GM12878 (cell line): ENCODE data around the gene DDX54. TPM values are rescaled to one million over a fixed set of nuclear protein-coding genes. Genes with fewer than 3 reads are reported as not detected.

ENCODE experiments used
- ATAC-seq: fragments of 200-7000 bp; cut with Tn5 transposase; 3 replicates; pipeline ENCODE4 v1.9.1; 2020; ENCODE audit warnings: mild to moderate bottlenecking, moderate library complexity
- BruUV-seq: library from RNA; stranded (reverse); fragments of 400-500 nt; replicated peaks from 2 replicates; lab custom pipeline; 2021; lab: Mats Ljungman, UMichigan
- CTCF ChIA-PET: fragments of 300-600 bp; sonication (Branson Sonifier 250); formaldehyde crosslinking; extraction: SDS; loops from one replicate; lab custom pipeline; 2021; ENCODE audit warnings: inconsistent platforms; lab: Yijun Ruan, JAX
- POLR2A ChIA-PET: fragments of 350-600 bp; formaldehyde crosslinking; extraction: SDS; loops from one replicate; lab custom pipeline; 2021; ENCODE audit warnings: inconsistent platforms; lab: Charles Lee
- RAD21 ChIA-PET: fragments of 300-600 bp; sonication (Branson Sonifier 250); formaldehyde crosslinking; loops from one replicate; lab custom pipeline; 2023; ENCODE audit warnings: antibody characterized with exemption; ENCODE audit not compliant: unreplicated experiment; lab: Charles Lee
- SMC1A ChIA-PET: fragments of 300-600 bp; sonication (Branson Sonifier 250); formaldehyde crosslinking; loops from one replicate; lab custom pipeline; 2023; ENCODE audit not compliant: unreplicated experiment, uncharacterized antibody; lab: Charles Lee
- DNase-seq: peaks from one replicate; pipeline ENCODE4 v3.0.0-alpha.2; 2011; ENCODE audit warnings: low read depth, low spot score
- FAIRE-seq: peaks from 3 replicates; lab custom pipeline; 2011; peaks lifted over from hg19 to GRCh38; lab: Jason Lieb, UNC
- H2AFZ ChIP-seq: 2 replicates; pipeline ENCODE4 v1.6.0; 2011; ENCODE audit warnings: low read depth, low read length, control low read depth; ENCODE audit not compliant: control insufficient read depth
- H3K27ac ChIP-seq: 2 replicates; pipeline ENCODE4 v1.5.1; 2011; ENCODE audit warnings: control low read depth; ENCODE audit not compliant: control insufficient read depth, insufficient read depth
- H3K27me3 ChIP-seq, 2 experiments: replicated peaks in 1 of 2; 2 replicates each; pipeline versions ENCODE4 v1.6.0 to v1.6.1; 2011; ENCODE audit warnings: low read length in 1 of 2; ENCODE audit not compliant: control insufficient read depth in 2 of 2, insufficient read depth in 2 of 2
- H3K36me3 ChIP-seq, 2 experiments: 2 replicates each; pipeline ENCODE4 v1.5.1; 2011; ENCODE audit warnings: low read length in 1 of 2; ENCODE audit not compliant: control insufficient read depth in 2 of 2, insufficient read depth in 2 of 2
- H3K4me1 ChIP-seq: 2 replicates; pipeline ENCODE4 v1.6.1; 2011; ENCODE audit warnings: mild to moderate bottlenecking, low read length, moderate library complexity, mixed read lengths; ENCODE audit not compliant: control insufficient read depth, insufficient read depth
- H3K4me2 ChIP-seq: 2 replicates; pipeline ENCODE4 v1.6.0; 2011; ENCODE audit warnings: control low read depth; ENCODE audit not compliant: control insufficient read depth, insufficient read depth
- H3K4me3 ChIP-seq: fragments of 200-600 bp; sonication (generic); 2 replicates; pipeline ENCODE4 v1.5.1; 2016
- H3K79me2 ChIP-seq: 2 replicates; pipeline ENCODE4 v1.6.0; 2011; ENCODE audit warnings: low read length; ENCODE audit not compliant: control insufficient read depth, insufficient read depth
- H3K9ac ChIP-seq: 2 replicates; pipeline ENCODE4 v1.8.0; 2011; ENCODE audit warnings: low read length, control low read depth, mixed read lengths; ENCODE audit not compliant: control insufficient read depth, insufficient read depth
- H3K9me3 ChIP-seq: replicated peaks from 3 replicates; pipeline ENCODE4 v1.5.1; 2011; ENCODE audit warnings: mild to moderate bottlenecking, low read length; ENCODE audit not compliant: control insufficient read depth, insufficient read depth
- H4K20me1 ChIP-seq: 2 replicates; pipeline ENCODE4 v1.6.0; 2011; ENCODE audit not compliant: control insufficient read depth, insufficient read depth
- CBX3 ChIP-seq: fragments of 200-600 bp; sonication (generic); IDR thresholded peaks from 2 replicates; pipeline ENCODE4 v1.6.1; 2016; ENCODE audit warnings: low read depth, borderline replicate concordance
- ETV6 ChIP-seq, 2 experiments: fragments of 450-650 bp in 1 of 2; IDR thresholded peaks in 1 of 2; conservative IDR thresholded peaks in 1 of 2; 2 replicates each; pipeline ENCODE4 v1.6.1; 2014; ENCODE audit warnings: antibody characterized with exemption in 1 of 2, borderline replicate concordance in 1 of 2, low read depth in 1 of 2, mild to moderate bottlenecking in 1 of 2, moderate library complexity in 1 of 2
- FOXM1 ChIP-seq: IDR thresholded peaks from 2 replicates; pipeline ENCODE4 v1.6.1; 2012; ENCODE audit warnings: low read depth, mild to moderate bottlenecking, inconsistent platforms, low read length, moderate library complexity
- HCFC1 ChIP-seq: fragments of 150-350 bp; IDR thresholded peaks from 2 replicates; pipeline ENCODE4 v1.6.1; 2014; ENCODE audit warnings: low read length
- HDAC2 ChIP-seq: fragments of 200-600 bp; sonication (generic); IDR thresholded peaks from 2 replicates; pipeline ENCODE4 v1.6.1; 2017
- MTA2 ChIP-seq: fragments of 450-650 bp; IDR thresholded peaks from 2 replicates; pipeline ENCODE4 v1.6.1; 2016; ENCODE audit warnings: low read depth, mild to moderate bottlenecking, moderate library complexity
- MTA3 ChIP-seq: IDR thresholded peaks from 2 replicates; pipeline ENCODE4 v1.6.1; 2012; ENCODE audit warnings: low read length, inconsistent platforms, borderline replicate concordance
- NFIC ChIP-seq: IDR thresholded peaks from 2 replicates; pipeline ENCODE4 v1.6.1; 2012; ENCODE audit warnings: low read depth, mild to moderate bottlenecking, inconsistent platforms, low read length, moderate library complexity
- NFYB ChIP-seq: IDR thresholded peaks from 2 replicates; pipeline ENCODE4 v1.6.1; 2011; ENCODE audit warnings: low read depth, mild to moderate bottlenecking, low read length, improper control_type of control experiment, moderate library complexity; ENCODE audit not compliant: insufficient read depth
- NR2F1 ChIP-seq: fragments of 450-650 bp; conservative IDR thresholded peaks from 2 replicates; pipeline ENCODE4 v1.6.1; 2017; ENCODE audit warnings: mild to moderate bottlenecking
- PAX8 ChIP-seq: fragments of 450-650 bp; IDR thresholded peaks from 2 replicates; pipeline ENCODE4 v1.6.1; 2017; ENCODE audit warnings: mild to moderate bottlenecking, moderate library complexity
- PML ChIP-seq: IDR thresholded peaks from 2 replicates; pipeline ENCODE4 v1.6.1; 2012; ENCODE audit warnings: low read length, inconsistent platforms
- RUNX3 ChIP-seq: IDR thresholded peaks from 2 replicates; pipeline ENCODE4 v1.6.1; 2012; ENCODE audit warnings: low read length, inconsistent platforms
- SIX5 ChIP-seq: IDR thresholded peaks from 2 replicates; pipeline ENCODE4 v1.6.1; 2011; ENCODE audit warnings: mild to moderate bottlenecking, low read depth, low read length, moderate library complexity; ENCODE audit not compliant: severe bottlenecking
- SMARCA5 ChIP-seq: fragments of 450-650 bp; IDR thresholded peaks from 2 replicates; pipeline ENCODE4 v1.6.1; 2017; ENCODE audit warnings: mild to moderate bottlenecking
- ZNF217 ChIP-seq: fragments of 450-650 bp; IDR thresholded peaks from 2 replicates; pipeline ENCODE4 v1.6.1; 2017; ENCODE audit warnings: antibody characterized with exemption, mild to moderate bottlenecking
- ZZZ3 ChIP-seq: IDR thresholded peaks from 2 replicates; pipeline ENCODE4 v1.6.1; 2011; ENCODE audit warnings: low read depth; ENCODE audit not compliant: control insufficient read depth, insufficient read length
- WGBS: methylation state at CpG from one replicate; pipeline ENCODE4 v1.1.6; 2016; ENCODE audit warnings: low lambda C conversion rate; ENCODE audit not compliant: insufficient replicate concordance, insufficient coverage; ENCODE audit errors: missing lambda C conversion rate; 5-methylcytosine and 5-hydroxymethylcytosine counted together
- in situ Hi-C: fragments of 300-500 bp; cut with MboI; formaldehyde crosslinking; loops from 9 replicates; pipeline ENCODE4 v1.14.3; 2018; ENCODE audit warnings: mixed read lengths
- intact Hi-C: fragments of 100-400 bp; cut with micrococcal nuclease; formaldehyde crosslinking; loops from one replicate; pipeline ENCODE4 v1.14.2; 2022; ENCODE audit not compliant: unreplicated experiment
- polyA plus RNA-seq, 11 experiments: library from polyadenylated mRNA; depleted of rRNA in 4 of 11; unstranded in 6 of 11; stranded (reverse) in 5 of 11; fragments of >200 nt; fragmentation: Nextera tagmentation in 4 of 11; fragmentation: Illumina TruSeq in 1 of 11; extraction: Ambion mirVana in 4 of 11; extraction: Trizol in 1 of 11; gene quantifications; 1 replicate in 1 of 11; 2 replicates in 10 of 11; pipeline versions ENCODE4 v1.2.1 to v1.2.3, GENCODE V29; 2011 to 2016; ENCODE audit warnings: inconsistent platforms in 2 of 11, missing spikeins in 2 of 11, low read depth in 1 of 11
- total RNA-seq, 4 experiments: library from RNA; depleted of rRNA in 3 of 4; stranded (reverse); fragments of >200 nt in 3 of 4; fragmentation: Illumina TruSeq in 1 of 4; extraction: Trizol in 1 of 4; gene quantifications; 2 replicates each; pipeline versions ENCODE4 v1.2.1 to v1.2.3, GENCODE V29; 2013 to 2021
- TF ChIP-seq, protein P1 (sequence below): fragments of 450-650 bp; formaldehyde crosslinking; IDR thresholded peaks from 2 replicates; pipeline ENCODE4 v1.4.0; 2022; ENCODE audit warnings: mild to moderate bottlenecking, moderate library complexity
- TF ChIP-seq, protein P2 (sequence below): fragments of 450-650 bp; IDR thresholded peaks from 2 replicates; pipeline ENCODE4 v1.6.1; 2014; ENCODE audit warnings: mild to moderate bottlenecking

The DDX54 gene
- total and polyA plus RNA-seq, 10 of the 15 experiments (the other 5 are each of a cell fraction or from before 2014, with no cell fraction given) = 1.9 to 115 (median 56.3) TPM

DNA sequence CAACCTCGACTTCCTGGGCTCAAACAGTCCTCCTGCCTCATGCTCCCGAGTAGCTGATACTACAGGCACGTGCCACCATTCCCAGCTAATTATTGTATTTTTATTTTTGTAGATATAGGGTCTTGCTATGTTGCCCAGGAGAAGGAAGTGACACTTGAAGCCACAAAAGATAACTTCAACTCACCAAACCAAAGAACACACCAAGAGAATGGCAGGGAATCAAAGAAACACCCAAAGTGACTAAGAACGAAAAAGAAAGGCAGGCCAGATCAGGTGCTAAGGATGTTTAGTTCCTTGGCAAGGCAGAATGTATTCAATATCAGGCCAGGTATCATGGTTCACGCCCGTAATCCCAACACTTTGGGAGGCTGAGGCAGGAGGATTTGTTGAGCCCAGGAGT lies 25.9 kb upstream of the DDX54 start:
- intact Hi-C loops (no loop called here), in situ Hi-C loops (loop anchor here (25.0 kb wide), 1 partner anchor 1774 kb away; no protein-coding TSS in a partner anchor)
- H3K27ac ChIP-seq = no peak overlapping the region
- CTCF ChIA-PET = interaction anchor here (1.0 to 1.5 kb wide), 4 partner anchors 9 to 19 kb away, joined by 3 to 8 read pairs (median 4); no protein-coding TSS in a partner anchor
- H3K4me3 ChIP-seq = no peak overlapping the region
- BruUV-seq = no TSS peak
- H3K27me3 ChIP-seq = no peaks in the 10 kb centered on the region
- DNase-seq = no peak
- RAD21 ChIA-PET = interaction anchor here (1.2 to 5.4 kb wide), 4 partner anchors 12 to 214 kb away, joined by 3 to 35 read pairs (median 10); partner anchors contain the start of gene TPCN1
- H3K36me3 ChIP-seq = no peaks in the 10 kb centered on the region
- H4K20me1 ChIP-seq = no peaks in the 10 kb centered on the region
- SMC1A ChIA-PET = interaction anchor here (0.9 to 11.1 kb wide), 4 partner anchors 12 to 25 kb away, joined by 3 to 237 read pairs (median 4); partner anchors contain the start of genes RITA1 and TPCN1
- no peak for ATAC-seq
- no peaks in the 10 kb centered on the region for H3K9me3 ChIP-seq
- no peak overlapping the region for H3K9ac ChIP-seq
- no peak overlapping the region for H3K4me2 ChIP-seq
- no peak for FAIRE-seq
- H3K79me2 ChIP-seq = no peaks in the 10 kb centered on the region
- POLR2A ChIA-PET = interaction anchor here (0.8 to 7.2 kb wide), 4 partner anchors 11 to 23 kb away, joined by 3 to 108 read pairs (median 35); partner anchors contain the start of gene TPCN1
- 77% methylated on average over 6 of the region's 6 CpGs for WGBS
- H2AFZ ChIP-seq = no peak overlapping the region
- H3K4me1 ChIP-seq = peaks cover 51% of the 10 kb centered on the region
- TF ChIP-seq ZNF217 (0 out of 2 replicates have a peak, but pooled peaks have one; percentile 21), SIX5 (no peak), HDAC2 (no peak), MTA2 (no peak), CBX3 (no peak), HCFC1 (no peak), MTA3 (no peak), PML (no peak), ZZZ3 (no peak), SMARCA5 (no peak), RUNX3 (peak; percentile 80), NFYB (no peak), FOXM1 (0 out of 2 replicates have a peak, but pooled peaks have one; percentile 31), ETV6 (conservative IDR thresholded peaks at IDR 0.05 in 1 of 2, IDR thresholded peaks at IDR 0.05 in 1 of 2; ENCODE audit: borderline replicate concordance in 1 of 2, low read depth in 1 of 2) (0 out of 4 replicates have a peak, but pooled peaks of 1 of the 2 experiments have one; percentile 28), NFIC (peak; percentile 43; the same call in 1 of the 2 replicates), NR2F1 (no peak), PAX8 (no peak)
- TF ChIP-seq, protein P1, sequence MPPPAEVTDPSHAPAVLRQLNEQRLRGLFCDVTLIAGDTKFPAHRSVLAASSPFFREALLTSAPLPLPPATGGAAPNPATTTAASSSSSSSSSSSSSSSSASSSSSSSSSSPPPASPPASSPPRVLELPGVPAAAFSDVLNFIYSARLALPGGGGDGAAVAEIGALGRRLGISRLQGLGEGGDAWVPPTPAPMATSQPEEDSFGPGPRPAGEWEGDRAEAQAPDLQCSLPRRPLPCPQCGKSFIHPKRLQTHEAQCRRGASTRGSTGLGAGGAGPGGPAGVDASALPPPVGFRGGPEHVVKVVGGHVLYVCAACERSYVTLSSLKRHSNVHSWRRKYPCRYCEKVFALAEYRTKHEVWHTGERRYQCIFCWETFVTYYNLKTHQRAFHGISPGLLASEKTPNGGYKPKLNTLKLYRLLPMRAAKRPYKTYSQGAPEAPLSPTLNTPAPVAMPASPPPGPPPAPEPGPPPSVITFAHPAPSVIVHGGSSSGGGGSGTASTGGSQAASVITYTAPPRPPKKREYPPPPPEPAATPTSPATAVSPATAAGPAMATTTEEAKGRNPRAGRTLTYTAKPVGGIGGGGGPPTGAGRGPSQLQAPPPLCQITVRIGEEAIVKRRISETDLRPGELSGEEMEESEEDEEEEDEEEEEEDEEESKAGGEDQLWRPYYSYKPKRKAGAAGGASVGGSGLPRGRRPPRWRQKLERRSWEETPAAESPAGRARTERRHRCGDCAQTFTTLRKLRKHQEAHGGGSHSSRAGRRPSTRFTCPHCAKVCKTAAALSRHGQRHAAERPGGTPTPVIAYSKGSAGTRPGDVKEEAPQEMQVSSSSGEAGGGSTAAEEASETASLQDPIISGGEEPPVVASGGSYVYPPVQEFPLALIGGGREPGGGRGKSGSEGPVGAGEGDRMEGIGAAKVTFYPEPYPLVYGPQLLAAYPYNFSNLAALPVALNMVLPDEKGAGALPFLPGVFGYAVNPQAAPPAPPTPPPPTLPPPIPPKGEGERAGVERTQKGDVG (CRISPR knock-in tag) = no peak
- TF ChIP-seq, protein P2, sequence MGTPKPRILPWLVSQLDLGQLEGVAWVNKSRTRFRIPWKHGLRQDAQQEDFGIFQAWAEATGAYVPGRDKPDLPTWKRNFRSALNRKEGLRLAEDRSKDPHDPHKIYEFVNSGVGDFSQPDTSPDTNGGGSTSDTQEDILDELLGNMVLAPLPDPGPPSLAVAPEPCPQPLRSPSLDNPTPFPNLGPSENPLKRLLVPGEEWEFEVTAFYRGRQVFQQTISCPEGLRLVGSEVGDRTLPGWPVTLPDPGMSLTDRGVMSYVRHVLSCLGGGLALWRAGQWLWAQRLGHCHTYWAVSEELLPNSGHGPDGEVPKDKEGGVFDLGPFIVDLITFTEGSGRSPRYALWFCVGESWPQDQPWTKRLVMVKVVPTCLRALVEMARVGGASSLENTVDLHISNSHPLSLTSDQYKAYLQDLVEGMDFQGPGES = no peak
